Right lobe of liver (tissue), 4 donors: ENCODE measurements around the gene AMELX.

ENCODE experiments used
- CTCF ChIP-seq, 4 donors: fragments of 200-600 bp in 3 of 4; fragments of 450-650 bp in 1 of 4; IDR thresholded peaks; one replicate each; pipeline versions ENCODE4 v1.5.1 to v1.8.0; 2016 to 2022; ENCODE audit warnings: antibody characterized with exemption in 4 of 4, mild to moderate bottlenecking in 2 of 4
- POLR2A ChIP-seq: fragments of 450-650 bp; IDR thresholded peaks from one replicate; pipeline ENCODE4 v1.6.1; 2017; ENCODE audit warnings: antibody characterized with exemption, mild to moderate bottlenecking
- donor health status: DM: no; HTN: no; CAD: no.
- donor health status: DM: no; HTN: no; CAD: no.
- donor health status: DM: no; HTN: yes; CAD: no.

GRCh38 chrX:11272863-11273262 is 20.4 kb upstream of the AMELX start:
- no peak for TF ChIP-seq CTCF (IDR thresholded peaks at IDR 0.05)
- no peak for TF ChIP-seq POLR2A
